ENCODE measurements around the gene MLLT3.

MLLT3 gene

GRCh38 chr9:20646656-20647055 lies 24.4 kb upstream of the MLLT3 start:
- H3K79me2 ChIP-seq (ENCODE audit: insufficient read depth, low read length): no peaks in the 10 kb centered on the region
- no peaks in the 10 kb centered on the region for H3K9me2 ChIP-seq (replicated peaks; ENCODE audit: low read depth, low read length)
- H2AFZ ChIP-seq (ENCODE audit: low read length): no peak overlapping the region
- H3F3A ChIP-seq (ENCODE audit: low read depth): no peaks in the 10 kb centered on the region
- no peak overlapping the region for H3K4me3 ChIP-seq (ENCODE audit: low read length, poor library complexity, severe bottlenecking)
- no peak overlapping the region for H3K9ac ChIP-seq (ENCODE audit: low read depth, low read length, poor library complexity, severe bottlenecking)
- no peaks in the 10 kb centered on the region for H3K9me3 ChIP-seq (ENCODE audit: insufficient read depth, low read depth, low read length)
- H3K4me2 ChIP-seq (ENCODE audit: low read depth, low read length, poor library complexity, severe bottlenecking): no peak overlapping the region
- no peaks in the 10 kb centered on the region for H4K20me1 ChIP-seq (ENCODE audit: insufficient read depth, low read length, poor library complexity, severe bottlenecking)
- TF ChIP-seq EZH2phosphoT487 (IDR thresholded peaks at IDR 0.05; ENCODE audit: borderline replicate concordance): no peak
- TF ChIP-seq, protein P1, sequence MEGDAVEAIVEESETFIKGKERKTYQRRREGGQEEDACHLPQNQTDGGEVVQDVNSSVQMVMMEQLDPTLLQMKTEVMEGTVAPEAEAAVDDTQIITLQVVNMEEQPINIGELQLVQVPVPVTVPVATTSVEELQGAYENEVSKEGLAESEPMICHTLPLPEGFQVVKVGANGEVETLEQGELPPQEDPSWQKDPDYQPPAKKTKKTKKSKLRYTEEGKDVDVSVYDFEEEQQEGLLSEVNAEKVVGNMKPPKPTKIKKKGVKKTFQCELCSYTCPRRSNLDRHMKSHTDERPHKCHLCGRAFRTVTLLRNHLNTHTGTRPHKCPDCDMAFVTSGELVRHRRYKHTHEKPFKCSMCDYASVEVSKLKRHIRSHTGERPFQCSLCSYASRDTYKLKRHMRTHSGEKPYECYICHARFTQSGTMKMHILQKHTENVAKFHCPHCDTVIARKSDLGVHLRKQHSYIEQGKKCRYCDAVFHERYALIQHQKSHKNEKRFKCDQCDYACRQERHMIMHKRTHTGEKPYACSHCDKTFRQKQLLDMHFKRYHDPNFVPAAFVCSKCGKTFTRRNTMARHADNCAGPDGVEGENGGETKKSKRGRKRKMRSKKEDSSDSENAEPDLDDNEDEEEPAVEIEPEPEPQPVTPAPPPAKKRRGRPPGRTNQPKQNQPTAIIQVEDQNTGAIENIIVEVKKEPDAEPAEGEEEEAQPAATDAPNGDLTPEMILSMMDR (conservative IDR thresholded peaks at IDR 0.05; ENCODE audit: low read length): no peak
- peaks cover 12% of the 10 kb centered on the region for H3K4me1 ChIP-seq (ENCODE audit: insufficient read depth, low read length, poor library complexity, severe bottlenecking)
- no peaks in the 10 kb centered on the region for H3K27me3 ChIP-seq (ENCODE audit: insufficient read depth, low read length, poor library complexity, severe bottlenecking)
- no peaks in the 10 kb centered on the region for H3K36me3 ChIP-seq (ENCODE audit: insufficient read depth, low read length)

DNA sequence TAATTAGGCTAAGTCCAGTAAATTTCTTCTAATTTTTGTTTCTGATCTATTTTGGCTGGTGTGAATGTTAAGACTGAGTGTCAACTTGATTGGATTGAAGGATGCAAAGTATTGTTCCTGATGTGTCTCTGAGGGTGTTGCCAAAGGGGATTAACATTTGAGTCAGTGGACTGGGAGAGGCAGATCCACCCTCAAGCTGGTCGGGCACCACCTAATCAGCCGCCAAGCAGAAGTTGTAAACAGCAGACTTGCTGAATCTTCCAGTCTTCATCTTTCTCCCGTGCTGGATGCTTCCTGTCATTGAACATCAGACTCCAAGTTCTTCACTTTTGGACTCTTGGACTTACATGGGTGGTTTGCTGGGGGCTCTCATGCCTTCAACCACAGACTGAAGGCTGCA lies 21.4 kb upstream of the MLLT3 start:
- TF ChIP-seq EZH2phosphoT487 (IDR thresholded peaks at IDR 0.05; ENCODE audit: borderline replicate concordance): no peak
- TF ChIP-seq, protein P1 (conservative IDR thresholded peaks at IDR 0.05; ENCODE audit: low read length): no peak
- Histone ChIP-seq H3K27me3 (ENCODE audit: insufficient read depth, low read length, poor library complexity, severe bottlenecking) (no peaks in the 10 kb centered on the region), H2AFZ (ENCODE audit: low read length) (no peak overlapping the region)

GRCh38 chr9:20642045-20642444 lies 19.7 kb upstream of the MLLT3 start:
- no peaks in the 10 kb centered on the region for H3K27me3 ChIP-seq (ENCODE audit: insufficient read depth, low read length, poor library complexity, severe bottlenecking)
- H3K79me2 ChIP-seq (ENCODE audit: insufficient read depth, low read length): no peaks in the 10 kb centered on the region
- no peaks in the 10 kb centered on the region for H4K20me1 ChIP-seq (ENCODE audit: insufficient read depth, low read length, poor library complexity, severe bottlenecking)
- H3K36me3 ChIP-seq (ENCODE audit: insufficient read depth, low read length): no peaks in the 10 kb centered on the region
- H3K4me3 ChIP-seq (ENCODE audit: low read length, poor library complexity, severe bottlenecking): no peak overlapping the region
- peaks cover 39% of the 10 kb centered on the region for H3K4me1 ChIP-seq (ENCODE audit: insufficient read depth, low read length, poor library complexity, severe bottlenecking)
- peak overlapping the region; percentile 80 for H3K4me2 ChIP-seq (ENCODE audit: low read depth, low read length, poor library complexity, severe bottlenecking)
- peak overlapping the region; percentile 64 for H3K9ac ChIP-seq (ENCODE audit: low read depth, low read length, poor library complexity, severe bottlenecking)
- peak overlapping the region; percentile 40 for H2AFZ ChIP-seq (ENCODE audit: low read length)
- TF ChIP-seq, protein P1 (conservative IDR thresholded peaks at IDR 0.05; ENCODE audit: low read length): no peak
- TF ChIP-seq EZH2phosphoT487 (IDR thresholded peaks at IDR 0.05; ENCODE audit: borderline replicate concordance): no peak
- H3F3A ChIP-seq (ENCODE audit: low read depth): peaks cover 5% of the 10 kb centered on the region
- H3K9me3 ChIP-seq (ENCODE audit: insufficient read depth, low read depth, low read length): no peaks in the 10 kb centered on the region
- H3K9me2 ChIP-seq (replicated peaks; ENCODE audit: low read depth, low read length): no peaks in the 10 kb centered on the region

More for the DNA sequence above, 21.4 kb upstream of the MLLT3 start:
- H3F3A ChIP-seq (ENCODE audit: low read depth): peaks cover 5% of the 10 kb centered on the region
- H3K79me2 ChIP-seq (ENCODE audit: insufficient read depth, low read length): no peaks in the 10 kb centered on the region
- H3K36me3 ChIP-seq (ENCODE audit: insufficient read depth, low read length): no peaks in the 10 kb centered on the region
- no peak overlapping the region for H3K4me2 ChIP-seq (ENCODE audit: low read depth, low read length, poor library complexity, severe bottlenecking)
- no peaks in the 10 kb centered on the region for H3K9me2 ChIP-seq (replicated peaks; ENCODE audit: low read depth, low read length)
- no peak overlapping the region for H3K4me3 ChIP-seq (ENCODE audit: low read length, poor library complexity, severe bottlenecking)
- H3K4me1 ChIP-seq (ENCODE audit: insufficient read depth, low read length, poor library complexity, severe bottlenecking): peaks cover 30% of the 10 kb centered on the region
- no peak overlapping the region for H3K9ac ChIP-seq (ENCODE audit: low read depth, low read length, poor library complexity, severe bottlenecking)
- H4K20me1 ChIP-seq (ENCODE audit: insufficient read depth, low read length, poor library complexity, severe bottlenecking): no peaks in the 10 kb centered on the region
- H3K9me3 ChIP-seq (ENCODE audit: insufficient read depth, low read depth, low read length): no peaks in the 10 kb centered on the region

Measured in Loucy (cell line).